ENCODE data around the gene KIF12. TPM values are rescaled to one million over a fixed set of nuclear protein-coding genes. Genes with fewer than 3 reads are reported as not detected.

Gene KIF12
- total and polyA plus RNA-seq, 4 donors: 0.47 to 6.7 (median 4.8) TPM

DNA sequence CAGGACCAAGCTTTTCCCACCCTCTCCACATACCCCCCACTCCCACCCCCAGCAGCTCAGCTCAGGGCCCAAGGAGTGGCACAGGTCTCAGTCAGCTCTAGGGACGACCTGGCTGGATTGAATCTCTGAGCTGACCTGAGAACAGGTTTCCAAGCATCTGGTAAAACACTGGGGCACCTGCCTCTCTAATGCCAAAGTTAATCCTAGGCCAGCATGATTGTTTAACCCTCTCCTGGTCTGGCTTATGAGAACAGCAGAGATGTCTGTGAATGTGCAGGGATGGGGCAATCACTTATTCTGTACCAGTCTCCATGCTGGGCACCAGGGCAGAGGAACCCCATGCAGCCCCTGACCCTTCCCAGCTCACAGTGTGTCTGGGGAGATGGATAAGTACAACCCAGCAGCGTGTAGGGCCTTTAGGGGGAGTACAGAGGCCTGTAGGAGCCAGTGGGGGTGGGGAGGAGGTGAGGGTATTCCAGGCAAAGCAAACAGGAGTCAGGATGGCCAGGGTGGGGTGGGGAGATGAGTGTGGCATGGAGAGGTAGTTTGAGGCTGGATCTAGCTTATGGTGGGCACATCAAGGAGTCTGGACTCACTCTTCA lies 678 bp upstream of the KIF12 start:
- no peak overlapping the region for H3K27ac ChIP-seq (ENCODE audit: low read depth in 1 of 2, low read length in 1 of 2)
- ATAC-seq (ENCODE audit: insufficient read depth, low FRiP score): no peak

GRCh38 chr9:114098021-114098935 lies 814 bp downstream of the KIF12 start:
- H3K9ac ChIP-seq (ENCODE audit: insufficient read depth in 1 of 2, low read length in 2 of 2): no peak overlapping the region
- ATAC-seq (ENCODE audit: insufficient read depth, low FRiP score): peak; percentile 77
- peaks cover 0 to 2% (median 0%) of the 10 kb centered on the region in 4 donors for H3K36me3 ChIP-seq (ENCODE audit: control insufficient read depth in 4 of 4, insufficient read depth in 4 of 4, low read length in 4 of 4)
- TF ChIP-seq CTCF (IDR thresholded peaks at IDR 0.05; ENCODE audit: control extremely low read depth, extremely low read depth): no peak
- WGBS, 2 donors: 4% methylated on average over 56 to 77 of the region's 77 CpGs
- peaks cover 0 to 4% (median 4%) of the 10 kb centered on the region in 3 donors for H3K27me3 ChIP-seq (ENCODE audit: control insufficient read depth in 3 of 3, insufficient read depth in 3 of 3, low read length in 2 of 3)
- DNase-seq: peak; percentile 50 to 81 (median 70)
- no peak overlapping the region for H3K27ac ChIP-seq (ENCODE audit: low read depth in 1 of 2, low read length in 1 of 2)
- H3K9me3 ChIP-seq (ENCODE audit: control insufficient read depth in 4 of 4, insufficient read depth in 3 of 4, low read length in 3 of 4): peaks cover 0 to 2% (median 0%) of the 10 kb centered on the region in 4 donors
- H3K4me3 ChIP-seq: peak overlapping the region; percentile 22
- H3K4me1 ChIP-seq (ENCODE audit: control insufficient read depth in 5 of 5, insufficient read depth in 5 of 5, low read length in 5 of 5): peaks cover 0 to 13% (median 4%) of the 10 kb centered on the region in 5 donors

More for the DNA sequence above, 678 bp upstream of the KIF12 start:
- Histone ChIP-seq H3K9ac (ENCODE audit: insufficient read depth in 1 of 2, low read length in 2 of 2) (no peak overlapping the region), H3K27me3 (ENCODE audit: control insufficient read depth in 3 of 3, insufficient read depth in 3 of 3, low read length in 2 of 3) (peaks cover 0 to 4% (median 4%) of the 10 kb centered on the region in 3 donors), H3K36me3 (ENCODE audit: control insufficient read depth in 4 of 4, insufficient read depth in 4 of 4, low read length in 4 of 4) (no peaks in the 10 kb centered on the region), H3K4me3 (no peak overlapping the region), H3K9me3 (ENCODE audit: control insufficient read depth in 4 of 4, insufficient read depth in 3 of 4, low read length in 3 of 4) (peaks cover 0 to 2% (median 0%) of the 10 kb centered on the region in 4 donors), H3K4me1 (ENCODE audit: control insufficient read depth in 5 of 5, insufficient read depth in 5 of 5, low read length in 5 of 5) (peaks cover 0 to 13% (median 4%) of the 10 kb centered on the region in 5 donors)
- DNase-seq: peak in 1 of 3 donors; percentile 11
- 67 to 82% methylated on average over 2 of the region's 2 CpGs for WGBS, 2 donors
- TF ChIP-seq CTCF (IDR thresholded peaks at IDR 0.05; ENCODE audit: control extremely low read depth, extremely low read depth): no peak

DNA sequence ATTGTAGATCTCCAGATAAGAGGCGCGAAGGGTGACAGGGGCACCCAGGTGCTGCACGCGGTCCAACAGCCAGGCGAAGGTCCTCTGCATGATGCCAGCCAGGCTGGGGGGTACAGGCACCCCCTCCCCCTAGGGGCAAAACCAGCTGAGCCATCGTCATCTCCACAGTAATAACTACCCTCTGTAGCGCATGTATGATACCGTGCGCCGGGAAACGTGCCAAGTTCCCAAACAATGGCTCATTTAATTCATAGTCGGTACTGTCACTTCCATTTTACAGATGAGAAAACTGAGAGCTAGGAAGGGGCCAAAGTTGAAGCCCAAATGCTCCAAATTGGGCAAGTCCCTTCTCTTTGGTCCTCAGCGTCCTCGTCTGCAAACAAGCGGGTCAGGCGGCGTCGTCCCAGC lies 1.5 kb downstream of the KIF12 start:
- Histone ChIP-seq H3K36me3 (ENCODE audit: control insufficient read depth in 4 of 4, insufficient read depth in 4 of 4, low read length in 4 of 4) (peaks cover 0 to 4% (median 0%) of the 10 kb centered on the region in 4 donors), H3K27me3 (ENCODE audit: control insufficient read depth in 3 of 3, insufficient read depth in 3 of 3, low read length in 2 of 3) (peaks cover 0 to 4% (median 4%) of the 10 kb centered on the region in 3 donors), H3K4me3 (no peak overlapping the region), H3K4me1 (ENCODE audit: control insufficient read depth in 5 of 5, insufficient read depth in 5 of 5, low read length in 5 of 5) (peaks cover 0 to 13% (median 4%) of the 10 kb centered on the region in 5 donors), H3K9ac (ENCODE audit: insufficient read depth in 1 of 2, low read length in 2 of 2) (no peak overlapping the region), H3K27ac (ENCODE audit: low read depth in 1 of 2, low read length in 1 of 2) (no peak overlapping the region), H3K9me3 (ENCODE audit: control insufficient read depth in 4 of 4, insufficient read depth in 3 of 4, low read length in 3 of 4) (peaks cover 0 to 2% (median 0%) of the 10 kb centered on the region in 4 donors)
- DNase-seq (peak in 2 of 3 donors; percentile 32 to 58), ATAC-seq (ENCODE audit: insufficient read depth, low FRiP score) (no peak)
- WGBS, 2 donors: 21 to 22% methylated on average over 18 of the region's 18 CpGs
- no peak for TF ChIP-seq CTCF (IDR thresholded peaks at IDR 0.05; ENCODE audit: control extremely low read depth, extremely low read depth)
